HG03378 (cell line): ENCODE measurements around the gene HABP2.

Experiments used
- ATAC-seq: cut with Tn5 transposase; IDR thresholded peaks from one replicate; pipeline ENCODE4 v1.9.1; 2021; ENCODE audit warnings: mild to moderate bottlenecking, moderate library complexity; ENCODE audit not compliant: unreplicated experiment

Gene HABP2

DNA sequence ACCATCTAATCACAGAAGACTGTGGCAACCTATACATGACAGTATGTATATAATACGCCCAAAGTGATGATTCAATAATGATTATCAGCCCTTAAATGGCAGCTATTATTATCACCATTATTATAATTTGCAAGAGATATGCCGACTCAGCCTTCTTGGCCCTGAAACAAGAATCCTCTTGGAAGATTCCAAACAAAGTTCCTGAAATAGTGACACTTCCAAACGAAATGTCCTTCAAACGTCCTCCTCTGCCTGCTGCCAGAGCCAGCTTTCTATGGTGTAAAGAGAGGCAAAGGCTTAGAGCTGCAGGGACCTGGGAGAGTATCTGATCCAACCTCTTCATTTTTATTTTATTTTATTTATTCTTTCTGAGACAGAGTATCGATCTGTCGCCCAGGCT is 75.0 kb downstream of the HABP2 start:
- no peak for ATAC-seq

DNA sequence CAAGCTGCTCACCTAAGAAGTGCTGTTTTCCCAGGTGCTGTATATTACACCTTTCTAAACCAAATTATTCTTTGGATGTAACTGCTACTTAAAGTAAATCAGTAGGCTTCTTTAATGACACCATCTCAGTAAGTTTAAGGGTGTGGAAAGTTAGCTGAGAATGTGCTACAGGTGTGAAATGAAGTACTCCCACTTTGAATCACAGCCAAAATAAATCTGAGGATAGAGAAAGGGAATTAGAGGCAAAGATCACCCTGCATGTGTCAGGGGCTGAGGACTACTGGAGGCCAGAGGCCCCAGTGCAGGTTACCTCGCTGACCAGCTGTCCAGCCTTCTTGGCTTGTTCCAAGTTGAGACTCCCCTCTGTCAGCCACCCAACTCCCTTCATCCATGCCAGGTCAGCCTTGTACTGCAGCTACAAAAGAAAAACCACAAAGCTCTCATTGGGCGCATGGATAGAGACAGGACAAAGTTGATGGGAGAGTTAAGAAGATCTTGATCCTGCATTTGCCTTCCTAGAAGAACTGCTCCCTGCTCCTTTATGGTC is 75.8 kb downstream of the HABP2 start:
- ATAC-seq = no peak

DNA sequence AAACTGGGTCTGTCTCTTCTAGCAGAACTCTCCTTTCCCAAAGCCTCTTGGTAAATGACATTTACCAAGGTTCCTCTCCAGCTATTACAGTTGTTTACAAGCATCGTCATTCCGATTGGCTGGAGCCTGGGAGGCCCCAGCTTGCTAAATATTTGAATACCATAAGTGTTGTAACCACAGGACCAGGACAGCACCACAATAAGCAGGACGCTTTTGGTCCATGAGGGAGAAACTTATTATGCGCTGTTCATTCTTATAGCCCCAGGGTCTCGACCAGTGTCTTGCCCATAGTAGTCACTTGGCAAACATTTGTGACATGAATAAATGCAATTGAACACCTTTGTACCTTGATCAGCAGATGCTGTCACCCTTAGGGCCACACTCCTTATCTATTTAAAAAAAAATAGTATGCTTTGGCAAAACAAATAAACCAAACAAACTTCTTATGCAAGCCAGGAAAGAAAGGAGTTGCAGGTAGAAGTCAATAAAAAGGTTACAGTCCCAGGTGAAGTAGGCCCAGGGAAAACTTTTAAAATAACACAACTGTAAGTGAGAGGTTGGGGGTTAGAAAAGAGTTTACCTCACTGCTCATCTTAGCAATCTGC is 78.2 kb downstream of the HABP2 start:
- no peak for ATAC-seq

DNA sequence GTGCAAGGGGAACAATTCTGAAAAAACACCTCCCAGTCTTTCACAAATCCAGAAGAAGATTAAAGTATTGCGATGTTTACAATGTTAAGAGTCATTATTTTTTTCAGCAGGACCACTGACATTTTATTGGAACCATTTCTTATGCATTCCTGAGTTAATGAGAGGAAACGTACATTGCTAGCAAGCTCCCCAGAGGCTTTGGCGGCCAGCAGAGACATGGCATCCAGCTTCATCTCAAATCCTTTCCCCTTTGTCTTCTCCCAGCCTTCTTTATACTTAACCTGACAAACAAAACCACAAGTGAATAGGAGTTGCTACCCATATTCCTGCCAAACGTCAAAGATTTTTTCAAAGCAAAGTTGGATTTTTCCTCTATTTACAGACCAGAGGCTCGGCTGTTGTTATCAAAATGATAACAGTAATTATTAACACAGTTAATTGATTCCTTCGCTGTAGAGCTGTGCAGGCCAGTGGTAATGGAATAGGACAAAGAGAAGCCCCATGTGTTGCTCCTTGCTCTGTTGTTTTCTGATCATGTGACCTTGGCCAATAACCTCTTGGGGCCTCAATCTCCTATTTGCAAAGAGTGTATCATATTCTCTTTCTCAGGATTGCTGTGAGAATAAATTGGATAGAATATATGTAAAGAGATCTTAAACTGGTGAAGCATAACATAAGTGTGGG is 79.0 kb downstream of the HABP2 start:
- ATAC-seq = no peak
